HEK293 (cell line): Measurements from ENCODE around the gene MAP7.

Experiments
- CTCF ChIA-PET: fragments of 350-600 bp; formaldehyde crosslinking; extraction: SDS; loops from one replicate; lab custom pipeline; 2021; ENCODE audit warnings: antibody characterized with exemption; lab: Yijun Ruan, JAX
- POLR2A ChIA-PET: fragments of 300-600 bp; formaldehyde crosslinking; extraction: SDS; loops from one replicate; lab custom pipeline; 2020; ENCODE audit warnings: antibody characterized with exemption, inconsistent platforms; lab: Yijun Ruan, JAX
- H3K27ac ChIP-seq: fragments of 200-500 bp; sonication (Bioruptor generic); 2 replicates; pipeline ENCODE4 v1.5.1; 2014; ENCODE audit warnings: low read depth, low read length, control low read depth, inconsistent platforms; ENCODE audit errors: extremely low read depth
- H3K36me3 ChIP-seq, 2 experiments: fragments of 200-500 bp in 1 of 2; sonication (Bioruptor generic) in 1 of 2; 1 replicate in 1 of 2; 2 replicates in 1 of 2; pipeline ENCODE4 v1.5.1; 2014 to 2017; ENCODE audit warnings: inconsistent platforms in 2 of 2, low read length in 2 of 2; ENCODE audit not compliant: control insufficient read depth in 2 of 2, insufficient read depth in 1 of 2
- H3K4me1 ChIP-seq: fragments of 200-500 bp; sonication (Bioruptor generic); 2 replicates; pipeline ENCODE4 v1.5.1; 2014; ENCODE audit warnings: mild to moderate bottlenecking, low read length, inconsistent platforms; ENCODE audit not compliant: control insufficient read depth, insufficient read depth
- H3K4me3 ChIP-seq: 2 replicates; pipeline ENCODE4 v1.5.1; 2011; ENCODE audit warnings: low read depth, mild to moderate bottlenecking, control low read depth, low read length, moderate library complexity
- H3K9me3 ChIP-seq: fragments of 200-500 bp; sonication (Bioruptor generic); 2 replicates; pipeline ENCODE4 v1.5.1; 2014; ENCODE audit warnings: low read depth, low read length, inconsistent platforms; ENCODE audit not compliant: control insufficient read depth, insufficient read depth
- EGR2 ChIP-seq: fragments of 450-650 bp; formaldehyde crosslinking; IDR thresholded peaks from 2 replicates; pipeline ENCODE4 v1.5.1; 2016; ENCODE audit warnings: low read depth, missing biosample characterization, missing genetic modification characterization
- MEIS1 ChIP-seq: sonication (generic); formaldehyde crosslinking; IDR thresholded peaks from 2 replicates; pipeline ENCODE4 v1.8.1; 2022; ENCODE audit warnings: missing genetic modification reagents, mild to moderate bottlenecking, borderline replicate concordance
- SETDB1 ChIP-seq: IDR thresholded peaks from one replicate; pipeline ENCODE4 v1.6.1; 2017; ENCODE audit warnings: mild to moderate bottlenecking, low read length, moderate library complexity, mixed read lengths; ENCODE audit not compliant: insufficient read length
- ZBTB11 ChIP-seq: fragments of 450-650 bp; formaldehyde crosslinking; conservative IDR thresholded peaks from 2 replicates; pipeline ENCODE4 v1.5.1; 2016; ENCODE audit warnings: low read depth, missing biosample characterization, missing genetic modification characterization
- ZBTB17 ChIP-seq: fragments of 450-650 bp; formaldehyde crosslinking; IDR thresholded peaks from 2 replicates; pipeline ENCODE4 v1.5.1; 2016; ENCODE audit warnings: missing biosample characterization, missing genetic modification characterization
- ZBTB21 ChIP-seq: fragments of 450-650 bp; formaldehyde crosslinking; IDR thresholded peaks from 2 replicates; pipeline ENCODE4 v1.5.1; 2017; ENCODE audit warnings: missing biosample characterization, missing genetic modification characterization
- ZBTB8A ChIP-seq: fragments of 450-650 bp; formaldehyde crosslinking; IDR thresholded peaks from 2 replicates; pipeline ENCODE4 v1.5.1; 2016; ENCODE audit warnings: missing biosample characterization, missing genetic modification characterization
- ZFP37 ChIP-seq: fragments of 450-650 bp; formaldehyde crosslinking; IDR thresholded peaks from 2 replicates; pipeline ENCODE4 v1.5.1; 2016; ENCODE audit warnings: missing biosample characterization, missing genetic modification characterization
- ZNF16 ChIP-seq: fragments of 450-650 bp; formaldehyde crosslinking; IDR thresholded peaks from 2 replicates; pipeline ENCODE4 v1.5.1; 2016; ENCODE audit warnings: low read depth, missing biosample characterization, missing genetic modification characterization
- ZNF174 ChIP-seq: fragments of 450-650 bp; formaldehyde crosslinking; IDR thresholded peaks from 2 replicates; pipeline ENCODE4 v1.5.0; 2017; ENCODE audit warnings: missing biosample characterization, mild to moderate bottlenecking, missing genetic modification characterization
- ZNF223 ChIP-seq: fragments of 450-650 bp; formaldehyde crosslinking; IDR thresholded peaks from 2 replicates; pipeline ENCODE4 v1.5.1; 2016; ENCODE audit warnings: missing biosample characterization, missing genetic modification characterization
- ZNF24 ChIP-seq: fragments of 450-650 bp; formaldehyde crosslinking; IDR thresholded peaks from 2 replicates; pipeline ENCODE4 v1.5.1; 2016; ENCODE audit warnings: missing biosample characterization, missing genetic modification characterization
- ZNF350 ChIP-seq: fragments of 450-650 bp; formaldehyde crosslinking; IDR thresholded peaks from 2 replicates; pipeline ENCODE4 v1.5.0; 2017; ENCODE audit warnings: missing biosample characterization, mild to moderate bottlenecking, missing genetic modification characterization
- ZNF362 ChIP-seq: fragments of 450-650 bp; formaldehyde crosslinking; IDR thresholded peaks from 2 replicates; pipeline ENCODE4 v1.5.1; 2016; ENCODE audit warnings: missing biosample characterization, missing genetic modification characterization
- ZNF416 ChIP-seq: fragments of 450-650 bp; formaldehyde crosslinking; IDR thresholded peaks from 2 replicates; pipeline ENCODE4 v1.5.1; 2016; ENCODE audit warnings: missing biosample characterization, missing genetic modification characterization
- ZNF423 ChIP-seq: fragments of 450-650 bp; formaldehyde crosslinking; IDR thresholded peaks from 2 replicates; pipeline ENCODE4 v1.5.1; 2016; ENCODE audit warnings: missing biosample characterization, missing genetic modification characterization
- ZNF529 ChIP-seq: fragments of 450-650 bp; formaldehyde crosslinking; IDR thresholded peaks from 2 replicates; pipeline ENCODE4 v1.5.1; 2017; ENCODE audit warnings: missing genetic modification characterization, missing biosample characterization; ENCODE audit not compliant: insufficient replicate concordance
- ZNF645 ChIP-seq: fragments of 450-650 bp; formaldehyde crosslinking; IDR thresholded peaks from 2 replicates; pipeline ENCODE4; 2016; ENCODE audit warnings: missing biosample characterization, missing genetic modification characterization
- ZNF660 ChIP-seq: fragments of 450-650 bp; IDR thresholded peaks from 2 replicates; pipeline ENCODE4 v1.5.1; 2018; ENCODE audit warnings: missing biosample characterization, mild to moderate bottlenecking, missing genetic modification characterization
- ZNF768 ChIP-seq: fragments of 450-650 bp; formaldehyde crosslinking; IDR thresholded peaks from 2 replicates; pipeline ENCODE4 v1.5.1; 2018; ENCODE audit warnings: missing biosample characterization, mild to moderate bottlenecking, missing genetic modification characterization
- ZNF776 ChIP-seq: fragments of 450-650 bp; formaldehyde crosslinking; IDR thresholded peaks from 2 replicates; pipeline ENCODE4 v1.5.0; 2017; ENCODE audit warnings: missing biosample characterization, missing genetic modification characterization, borderline replicate concordance
- TF ChIP-seq, protein P1 (sequence below): fragments of 450-650 bp; formaldehyde crosslinking; optimal IDR thresholded peaks from 2 replicates; pipeline ENCODE3; 2016; ENCODE audit warnings: missing biosample characterization, mild to moderate bottlenecking, missing genetic modification characterization
- TF ChIP-seq, protein P2 (sequence below): fragments of 450-650 bp; formaldehyde crosslinking; IDR thresholded peaks from 2 replicates; pipeline ENCODE4 v1.5.0; 2017; ENCODE audit warnings: missing biosample characterization, missing genetic modification characterization, borderline replicate concordance
- TF ChIP-seq, protein P3 (sequence below): IDR thresholded peaks from 2 replicates; pipeline ENCODE4 v1.6.1; 2011; ENCODE audit warnings: mild to moderate bottlenecking, low read depth, low read length, borderline replicate concordance

The MAP7 gene

DNA sequence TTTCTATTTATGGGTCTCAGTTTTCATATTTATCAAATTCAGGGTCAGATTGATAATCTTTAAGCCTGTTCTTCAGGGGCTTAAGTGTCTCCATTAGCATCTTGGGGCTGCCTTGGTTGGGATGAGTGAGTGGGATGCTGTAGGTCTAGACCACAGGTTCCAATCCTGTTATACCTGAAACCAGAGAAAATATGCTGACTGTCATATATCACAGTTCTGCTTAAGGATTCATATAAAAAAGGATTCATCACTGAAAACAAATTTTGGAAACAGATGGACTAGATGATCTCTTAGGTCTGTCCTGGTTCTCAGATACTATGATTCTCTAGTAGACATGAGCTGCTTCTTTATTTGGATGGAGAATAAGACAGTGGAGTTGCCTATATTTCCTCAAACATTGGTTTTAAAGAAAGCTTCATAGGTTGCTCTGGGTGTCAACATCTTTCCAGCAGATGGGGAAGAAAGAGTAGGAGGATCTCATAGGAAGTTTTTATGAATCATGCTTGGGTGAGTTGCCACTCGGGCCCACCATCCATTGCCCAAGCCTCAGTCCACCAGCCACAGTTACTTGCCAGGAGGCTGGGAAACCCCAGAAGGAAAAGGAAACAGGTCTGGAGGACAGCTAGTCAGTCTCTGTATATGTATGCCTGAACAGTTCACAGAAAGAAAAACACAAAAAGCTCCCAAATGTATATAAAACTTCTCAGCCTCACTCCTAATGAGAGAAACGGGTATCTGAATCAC is 42.9 kb upstream of the MAP7 start:
- Histone ChIP-seq H3K27ac (no peak overlapping the region), H3K9me3 (no peaks in the 10 kb centered on the region), H3K4me3 (no peak overlapping the region), H3K36me3 (peaks cover 9 to 35% of the 10 kb centered on the region in 2 experiments)
- CTCF ChIA-PET, result interaction anchor here (0.6 to 1.7 kb wide), 2 partner anchors 189 to 199 kb away, joined by 3 to 4 read pairs; partner anchors contain the start of gene MAP3K5
- POLR2A ChIA-PET, result no interaction called here
- TF ChIP-seq ZNF362 (tag by site-specific recombination) (no peak), ZNF776 (tag by site-specific recombination) (no peak), ZBTB17 (tag by site-specific recombination) (no peak), ZNF223 (tag by site-specific recombination) (no peak), ZNF423 (tag by site-specific recombination) (no peak), EGR2 (tag by site-specific recombination) (no peak), ZBTB21 (tag by site-specific recombination) (no peak), ZFP37 (no peak), MEIS1 (CRISPR knock-in tag) (no peak), ZNF416 (tag by site-specific recombination) (no peak), ZNF16 (no peak)
- TF ChIP-seq, protein P1, sequence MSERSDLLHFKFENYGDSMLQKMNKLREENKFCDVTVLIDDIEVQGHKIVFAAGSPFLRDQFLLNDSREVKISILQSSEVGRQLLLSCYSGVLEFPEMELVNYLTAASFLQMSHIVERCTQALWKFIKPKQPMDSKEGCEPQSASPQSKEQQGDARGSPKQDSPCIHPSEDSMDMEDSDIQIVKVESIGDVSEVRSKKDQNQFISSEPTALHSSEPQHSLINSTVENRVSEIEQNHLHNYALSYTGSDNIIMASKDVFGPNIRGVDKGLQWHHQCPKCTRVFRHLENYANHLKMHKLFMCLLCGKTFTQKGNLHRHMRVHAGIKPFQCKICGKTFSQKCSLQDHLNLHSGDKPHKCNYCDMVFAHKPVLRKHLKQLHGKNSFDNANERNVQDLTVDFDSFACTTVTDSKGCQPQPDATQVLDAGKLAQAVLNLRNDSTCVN (tag by site-specific recombination), result no peak
- TF ChIP-seq, protein P2, sequence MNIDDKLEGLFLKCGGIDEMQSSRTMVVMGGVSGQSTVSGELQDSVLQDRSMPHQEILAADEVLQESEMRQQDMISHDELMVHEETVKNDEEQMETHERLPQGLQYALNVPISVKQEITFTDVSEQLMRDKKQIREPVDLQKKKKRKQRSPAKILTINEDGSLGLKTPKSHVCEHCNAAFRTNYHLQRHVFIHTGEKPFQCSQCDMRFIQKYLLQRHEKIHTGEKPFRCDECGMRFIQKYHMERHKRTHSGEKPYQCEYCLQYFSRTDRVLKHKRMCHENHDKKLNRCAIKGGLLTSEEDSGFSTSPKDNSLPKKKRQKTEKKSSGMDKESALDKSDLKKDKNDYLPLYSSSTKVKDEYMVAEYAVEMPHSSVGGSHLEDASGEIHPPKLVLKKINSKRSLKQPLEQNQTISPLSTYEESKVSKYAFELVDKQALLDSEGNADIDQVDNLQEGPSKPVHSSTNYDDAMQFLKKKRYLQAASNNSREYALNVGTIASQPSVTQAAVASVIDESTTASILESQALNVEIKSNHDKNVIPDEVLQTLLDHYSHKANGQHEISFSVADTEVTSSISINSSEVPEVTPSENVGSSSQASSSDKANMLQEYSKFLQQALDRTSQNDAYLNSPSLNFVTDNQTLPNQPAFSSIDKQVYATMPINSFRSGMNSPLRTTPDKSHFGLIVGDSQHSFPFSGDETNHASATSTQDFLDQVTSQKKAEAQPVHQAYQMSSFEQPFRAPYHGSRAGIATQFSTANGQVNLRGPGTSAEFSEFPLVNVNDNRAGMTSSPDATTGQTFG, result no peak
- TF ChIP-seq, protein P3, sequence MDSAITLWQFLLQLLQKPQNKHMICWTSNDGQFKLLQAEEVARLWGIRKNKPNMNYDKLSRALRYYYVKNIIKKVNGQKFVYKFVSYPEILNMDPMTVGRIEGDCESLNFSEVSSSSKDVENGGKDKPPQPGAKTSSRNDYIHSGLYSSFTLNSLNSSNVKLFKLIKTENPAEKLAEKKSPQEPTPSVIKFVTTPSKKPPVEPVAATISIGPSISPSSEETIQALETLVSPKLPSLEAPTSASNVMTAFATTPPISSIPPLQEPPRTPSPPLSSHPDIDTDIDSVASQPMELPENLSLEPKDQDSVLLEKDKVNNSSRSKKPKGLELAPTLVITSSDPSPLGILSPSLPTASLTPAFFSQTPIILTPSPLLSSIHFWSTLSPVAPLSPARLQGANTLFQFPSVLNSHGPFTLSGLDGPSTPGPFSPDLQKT, result no peak
- TF ChIP-seq, all 188 proteins: peak for 0
- no peaks in the 10 kb centered on the region for H3K4me1 ChIP-seq

- Histone ChIP-seq H3K36me3 (peaks cover 9 to 35% of the 10 kb centered on the region in 2 experiments), H3K27ac (no peak overlapping the region), H3K4me1 (no peaks in the 10 kb centered on the region), H3K4me3 (no peak overlapping the region), H3K9me3 (no peaks in the 10 kb centered on the region)
- ChIA-PET POLR2A (no interaction called here), CTCF (interaction anchor here (0.9 to 2.2 kb wide), 3 partner anchors 10 to 201 kb away, joined by 3 to 7 read pairs (median 3); partner anchors contain the start of gene MAP3K5)
- TF ChIP-seq ZNF645 (no peak), ZNF350 (tag by site-specific recombination) (no peak), ZNF768 (tag by site-specific recombination) (no peak), ZNF660 (tag by site-specific recombination) (no peak), ZNF24 (tag by site-specific recombination) (no peak), ZBTB8A (tag by site-specific recombination) (no peak), ZNF529 (tag by site-specific recombination) (no peak), ZNF776 (tag by site-specific recombination) (no peak), ZBTB11 (tag by site-specific recombination) (no peak), SETDB1 (no peak), ZNF174 (no peak)
Observed at GRCh38 chr6:136591617-136592016, 41.4 kb upstream of the MAP7 start.
